ENCODE data around the gene NUDC. TPM values are rescaled to one million over a fixed set of nuclear protein-coding genes. Genes with fewer than 3 reads are reported as not detected.

The NUDC gene
- total and polyA plus RNA-seq, 9 of the 15 experiments (the other 6 are each of a cell fraction or from before 2014, with no cell fraction given), result 9.8 to 234 (median 149) TPM

DNA sequence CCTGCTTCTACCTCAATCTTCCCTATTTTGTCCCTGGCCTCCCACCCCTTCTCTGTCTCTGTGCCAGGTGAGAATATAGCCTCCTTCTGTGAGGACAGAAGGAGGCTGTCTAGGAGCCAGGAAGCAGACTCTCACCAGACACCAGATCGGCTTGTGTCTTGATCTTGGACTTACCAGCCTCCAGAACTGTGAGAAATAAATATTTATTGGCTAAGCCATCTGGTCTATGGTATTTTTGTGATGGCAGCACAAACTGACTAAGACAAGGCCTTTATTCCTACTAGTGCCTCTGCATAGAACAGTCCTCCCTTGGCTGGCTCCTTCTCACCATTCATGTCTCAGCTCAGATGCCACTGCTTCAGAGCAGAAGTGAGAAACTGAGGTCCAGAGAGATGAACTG is 33.3 kb upstream of the NUDC start:
- Histone ChIP-seq H2AFZ (ENCODE audit: low read depth, low read length) (no peak overlapping the region), H3K4me2 (ENCODE audit: insufficient read depth, low read length) (no peak overlapping the region), H4K20me1 (replicated peaks; ENCODE audit: control insufficient read depth, insufficient read depth, low read length) (peaks cover 7% of the 10 kb centered on the region; the same call in 1 of the 2 replicates), H3K4me3 (no peak overlapping the region), H3K9ac (ENCODE audit: insufficient read depth in 1 of 2, low read depth in 2 of 2, low read length in 2 of 2) (0 out of 4 replicates have a peak overlapping the region, but pooled peaks of 1 of the 2 experiments have one; percentile 37), H3K4me1 (replicated peaks in 1 of 2; ENCODE audit: control insufficient read depth in 2 of 2, insufficient read depth in 2 of 2, low read length in 2 of 2) (peaks cover 13 to 27% of the 10 kb centered on the region in 2 experiments), H3K36me3 (ENCODE audit: control insufficient read depth, insufficient read depth, low read length) (peaks cover 65% of the 10 kb centered on the region), H3K9me1 (ENCODE audit: control insufficient read depth, insufficient read depth, low read length) (no peaks in the 10 kb centered on the region), H3K27ac (ENCODE audit: extremely low read depth, low read depth, low read length) (no peak overlapping the region), H3K27me3 (ENCODE audit: control insufficient read depth in 2 of 2, insufficient read depth in 2 of 2, low read length in 2 of 2) (no peaks in the 10 kb centered on the region), H3K9me3 (replicated peaks; ENCODE audit: control insufficient read depth, insufficient read depth, low read depth, low read length) (no peaks in the 10 kb centered on the region), H3K79me2 (ENCODE audit: control insufficient read depth, insufficient read depth, low read length) (peaks cover 24% of the 10 kb centered on the region)
- ChIA-PET POLR2A (interaction anchor here (0.6 to 12.0 kb wide), 7 partner anchors 11 to 186 kb away, joined by 3 to 110 read pairs (median 3); partner anchors contain the start of gene GPATCH3), CTCF (ENCODE audit: low intra/inter-chr PET ratio) (no interaction called here)
- intact Hi-C loops (cut with micrococcal nuclease), result no loop called here
- ATAC-seq, result no peak
- in situ Hi-C loops (cut with MboI), result no loop called here
- no TSS peak for BruUV-seq (replicated peaks)
- no peak for DNase-seq (ENCODE audit: extremely low read depth in 1 of 4, low spot score in 3 of 4)
- FAIRE-seq, result no peak
- TF ChIP-seq, protein P1, sequence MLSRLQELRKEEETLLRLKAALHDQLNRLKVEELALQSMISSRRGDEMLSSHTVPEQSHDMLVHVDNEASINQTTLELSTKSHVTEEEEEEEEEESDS (CRISPR knock-in tag; IDR thresholded peaks at IDR 0.05), result no peak
- no peak for TF ChIP-seq ZNF780A (CRISPR knock-in tag; IDR thresholded peaks at IDR 0.05)
- no peak for TF ChIP-seq POLR3G (IDR thresholded peaks at IDR 0.05; ENCODE audit: extremely low read depth, insufficient read length, insufficient replicate concordance)
- TF ChIP-seq, protein P2, sequence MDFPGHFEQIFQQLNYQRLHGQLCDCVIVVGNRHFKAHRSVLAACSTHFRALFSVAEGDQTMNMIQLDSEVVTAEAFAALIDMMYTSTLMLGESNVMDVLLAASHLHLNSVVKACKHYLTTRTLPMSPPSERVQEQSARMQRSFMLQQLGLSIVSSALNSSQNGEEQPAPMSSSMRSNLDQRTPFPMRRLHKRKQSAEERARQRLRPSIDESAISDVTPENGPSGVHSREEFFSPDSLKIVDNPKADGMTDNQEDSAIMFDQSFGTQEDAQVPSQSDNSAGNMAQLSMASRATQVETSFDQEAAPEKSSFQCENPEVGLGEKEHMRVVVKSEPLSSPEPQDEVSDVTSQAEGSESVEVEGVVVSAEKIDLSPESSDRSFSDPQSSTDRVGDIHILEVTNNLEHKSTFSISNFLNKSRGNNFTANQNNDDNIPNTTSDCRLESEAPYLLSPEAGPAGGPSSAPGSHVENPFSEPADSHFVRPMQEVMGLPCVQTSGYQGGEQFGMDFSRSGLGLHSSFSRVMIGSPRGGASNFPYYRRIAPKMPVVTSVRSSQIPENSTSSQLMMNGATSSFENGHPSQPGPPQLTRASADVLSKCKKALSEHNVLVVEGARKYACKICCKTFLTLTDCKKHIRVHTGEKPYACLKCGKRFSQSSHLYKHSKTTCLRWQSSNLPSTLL (IDR thresholded peaks at IDR 0.05), result no peak
- no peak for TF ChIP-seq ZNF133 (CRISPR knock-in tag; IDR thresholded peaks at IDR 0.05)
- TF ChIP-seq HDAC1 (IDR thresholded peaks at IDR 0.05), result no peak
- TF ChIP-seq SIRT6 (IDR thresholded peaks at IDR 0.05; ENCODE audit: low read depth, low read length), result no peak
- TF ChIP-seq ZSCAN32 (CRISPR knock-in tag; IDR thresholded peaks at IDR 0.05), result no peak
- TF ChIP-seq, protein P3, sequence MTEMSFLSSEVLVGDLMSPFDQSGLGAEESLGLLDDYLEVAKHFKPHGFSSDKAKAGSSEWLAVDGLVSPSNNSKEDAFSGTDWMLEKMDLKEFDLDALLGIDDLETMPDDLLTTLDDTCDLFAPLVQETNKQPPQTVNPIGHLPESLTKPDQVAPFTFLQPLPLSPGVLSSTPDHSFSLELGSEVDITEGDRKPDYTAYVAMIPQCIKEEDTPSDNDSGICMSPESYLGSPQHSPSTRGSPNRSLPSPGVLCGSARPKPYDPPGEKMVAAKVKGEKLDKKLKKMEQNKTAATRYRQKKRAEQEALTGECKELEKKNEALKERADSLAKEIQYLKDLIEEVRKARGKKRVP (CRISPR knock-in tag; IDR thresholded peaks at IDR 0.05), result no peak
- 91% methylated on average over 1 of the region's 1 CpG for WGBS (ENCODE audit: insufficient coverage, low coverage, missing lambda C conversion rate)
